Fibroblast of skin of left biceps (primary cell): ENCODE results near the gene TENM4.

Experiments used
- DNase-seq, 2 experiments: peaks; one replicate each; pipeline ENCODE4 v3.0.0-alpha.2; 2013; ENCODE audit warnings: low read depth in 2 of 2

TENM4 gene

GRCh38 chr11:79084382-79084781, 356.4 kb downstream of the TENM4 start:
- DNase-seq = no peak

- DNase-seq = no peak
These were observed 357.5 kb downstream of the TENM4 start for GRCh38 chr11:79083352-79083751.

GRCh38 chr11:79082907-79083306, 357.9 kb downstream of the TENM4 start:
- no peak for DNase-seq

GRCh38 chr11:79082280-79082679, 358.6 kb downstream of the TENM4 start:
- DNase-seq = no peak

- DNase-seq = no peak
These were observed 359.3 kb downstream of the TENM4 start for GRCh38 chr11:79081471-79082031.

GRCh38 chr11:79080551-79080950, 360.3 kb downstream of the TENM4 start:
- DNase-seq = no peak

GRCh38 chr11:79078999-79079398, 361.8 kb downstream of the TENM4 start:
- no peak for DNase-seq

- DNase-seq = no peak
These were observed 362.4 kb downstream of the TENM4 start for GRCh38 chr11:79078456-79078855.

GRCh38 chr11:79077702-79078330, 363.0 kb downstream of the TENM4 start:
- no peak for DNase-seq

- no peak for DNase-seq
These were observed 364.2 kb downstream of the TENM4 start for GRCh38 chr11:79076526-79077115.

GRCh38 chr11:79074547-79074946, 366.3 kb downstream of the TENM4 start:
- no peak for DNase-seq

GRCh38 chr11:79071190-79071589, 369.6 kb downstream of the TENM4 start:
- DNase-seq = no peak

GRCh38 chr11:79070518-79070917, 370.3 kb downstream of the TENM4 start:
- no peak for DNase-seq

GRCh38 chr11:79069504-79069903, 371.3 kb downstream of the TENM4 start:
- DNase-seq = no peak

- no peak for DNase-seq
These were observed 372.5 kb downstream of the TENM4 start for GRCh38 chr11:79068356-79068755.

- no peak for DNase-seq
These were observed 373.5 kb downstream of the TENM4 start for GRCh38 chr11:79067352-79067679.

GRCh38 chr11:79066456-79067351, 374.1 kb downstream of the TENM4 start:
- DNase-seq = no peak

- DNase-seq = no peak
These were observed 377.7 kb downstream of the TENM4 start for GRCh38 chr11:79062814-79063762.

- no peak for DNase-seq
These were observed 380.5 kb downstream of the TENM4 start for GRCh38 chr11:79060081-79060953.

- no peak for DNase-seq
These were observed 381.7 kb downstream of the TENM4 start for GRCh38 chr11:79059141-79059540.
